Mucosa of descending colon (tissue), 3 donors: ENCODE results near the gene TPI1. TPM values are rescaled to one million over a fixed set of nuclear protein-coding genes. Genes with fewer than 3 reads are reported as not detected.
"Not testable (repeated sequence)": the region's sequence is repeated elsewhere in the genome, so short reads cannot be mapped to it uniquely, and the experiment has no call there.

ENCODE experiments used
- ATAC-seq: fragments of 200-7000 bp; cut with Tn5 transposase; one replicate; pipeline ENCODE4 v1.9.1; 2020; ENCODE audit warnings: mild to moderate bottlenecking, moderate library complexity
- DNase-seq, 3 donors: peaks; one replicate each; pipeline ENCODE4 v3.0.0-alpha.2; 2020
- H3K36me3 ChIP-seq: fragments of 200-600 bp; one replicate; pipeline ENCODE4 v1.8.0; 2021; ENCODE audit warnings: low read depth, mild to moderate bottlenecking
- H3K4me1 ChIP-seq: fragments of 200-600 bp; one replicate; pipeline ENCODE4 v1.8.0; 2021; ENCODE audit warnings: low read depth, mild to moderate bottlenecking
- H3K4me3 ChIP-seq: fragments of 200-600 bp; one replicate; pipeline ENCODE4 v1.8.0; 2021; ENCODE audit warnings: mild to moderate bottlenecking
- H3K9me3 ChIP-seq: fragments of 200-600 bp; one replicate; pipeline ENCODE4 v1.8.0; 2021; ENCODE audit warnings: mild to moderate bottlenecking
- intact Hi-C, 2 donors: fragments of 100-400 bp; cut with DNase I in 1 of 2; cut with micrococcal nuclease in 1 of 2; formaldehyde crosslinking; loops; one replicate each; pipeline versions ENCODE4 v1.11.0 to v1.11.1; 2022; cut with DNase I, micrococcal nuclease
- total RNA-seq, 3 donors: library from RNA; stranded (reverse); fragmentation: NEBNext Ultra II Directional in 2 of 3; extraction: Animal tissue kit (Norgen Biotek cat#: 25700) in 2 of 3; gene quantifications; one replicate each; pipeline versions ENCODE4 v1.2.1 to v1.2.4, GENCODE V29; 2021 to 2023
- TF ChIP-seq, protein P1 (sequence below): fragments of 200-600 bp; IDR thresholded peaks from one replicate; pipeline ENCODE4 v1.8.0; 2022; ENCODE audit warnings: antibody characterized with exemption, mild to moderate bottlenecking
- donor health status: DM: no; HTN: no; CAD: no; lungs with moderate emphysema.
- donor health status: DM: no; HTN: no; CAD: no.
- donor health status: DM: no; HTN: yes; CAD: no.

TPI1 gene
- total RNA-seq, 3 donors from 2014 or later: 408 to 766 (median 700) TPM

- no peaks in the 10 kb centered on the region for H3K36me3 ChIP-seq
- peak; percentile 85 to 89 (median 85) for DNase-seq
- H3K4me3 ChIP-seq: no peak overlapping the region
- ATAC-seq: peak; percentile 82
- TF ChIP-seq, protein P1, sequence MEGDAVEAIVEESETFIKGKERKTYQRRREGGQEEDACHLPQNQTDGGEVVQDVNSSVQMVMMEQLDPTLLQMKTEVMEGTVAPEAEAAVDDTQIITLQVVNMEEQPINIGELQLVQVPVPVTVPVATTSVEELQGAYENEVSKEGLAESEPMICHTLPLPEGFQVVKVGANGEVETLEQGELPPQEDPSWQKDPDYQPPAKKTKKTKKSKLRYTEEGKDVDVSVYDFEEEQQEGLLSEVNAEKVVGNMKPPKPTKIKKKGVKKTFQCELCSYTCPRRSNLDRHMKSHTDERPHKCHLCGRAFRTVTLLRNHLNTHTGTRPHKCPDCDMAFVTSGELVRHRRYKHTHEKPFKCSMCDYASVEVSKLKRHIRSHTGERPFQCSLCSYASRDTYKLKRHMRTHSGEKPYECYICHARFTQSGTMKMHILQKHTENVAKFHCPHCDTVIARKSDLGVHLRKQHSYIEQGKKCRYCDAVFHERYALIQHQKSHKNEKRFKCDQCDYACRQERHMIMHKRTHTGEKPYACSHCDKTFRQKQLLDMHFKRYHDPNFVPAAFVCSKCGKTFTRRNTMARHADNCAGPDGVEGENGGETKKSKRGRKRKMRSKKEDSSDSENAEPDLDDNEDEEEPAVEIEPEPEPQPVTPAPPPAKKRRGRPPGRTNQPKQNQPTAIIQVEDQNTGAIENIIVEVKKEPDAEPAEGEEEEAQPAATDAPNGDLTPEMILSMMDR: no peak
- H3K9me3 ChIP-seq: no peaks in the 10 kb centered on the region
- peaks cover 16% of the 10 kb centered on the region for H3K4me1 ChIP-seq
- intact Hi-C loops: no loop called here
Observed at GRCh38 chr12:6899837-6900519, 32.6 kb downstream of the TPI1 start.

DNA sequence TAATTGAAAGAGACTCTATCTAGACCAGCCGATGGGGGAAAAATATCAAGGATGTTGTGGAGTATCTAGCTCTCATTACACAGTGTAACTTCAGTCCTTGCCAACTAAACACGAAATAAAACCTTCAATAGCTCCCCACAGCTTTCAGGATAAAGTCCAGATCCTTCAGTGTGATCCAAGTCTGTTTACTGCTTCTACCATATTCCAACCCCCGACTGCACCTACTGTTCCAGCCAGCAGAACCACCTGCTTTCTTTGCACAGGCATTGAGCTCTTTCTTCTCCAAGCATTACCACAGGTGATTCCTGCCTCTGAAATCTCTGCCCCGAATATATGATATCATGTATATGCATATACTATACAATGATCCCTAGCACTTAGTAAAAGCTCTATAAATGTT is 35.1 kb downstream of the TPI1 start:
- ATAC-seq (no peak), DNase-seq (no peak)
- TF ChIP-seq, protein P1: no peak
- Histone ChIP-seq H3K4me1 (peaks cover 16% of the 10 kb centered on the region), H3K36me3 (no peaks in the 10 kb centered on the region), H3K4me3 (no peak overlapping the region), H3K9me3 (no peaks in the 10 kb centered on the region)
- intact Hi-C loops: no loop called here

GRCh38 chr12:6903722-6904121 is 36.4 kb downstream of the TPI1 start:
- no peak for DNase-seq
- peaks cover 16% of the 10 kb centered on the region for H3K4me1 ChIP-seq
- no peak overlapping the region for H3K4me3 ChIP-seq
- ATAC-seq: no peak
- H3K9me3 ChIP-seq: no peaks in the 10 kb centered on the region
- intact Hi-C loops: no loop called here
- H3K36me3 ChIP-seq: no peaks in the 10 kb centered on the region
- TF ChIP-seq, protein P1: no peak

GRCh38 chr12:6904280-6905276 is 37.2 kb downstream of the TPI1 start, which contains the start of gene LRRC23:
Gene LRRC23, plus strand, starts transcription at chr12:6904822. Its CDS starts 812 bp downstream, at chr12:6905634.
- Histone ChIP-seq H3K36me3 (no peaks in the 10 kb centered on the region), H3K4me1 (peaks cover 13% of the 10 kb centered on the region), H3K9me3 (no peaks in the 10 kb centered on the region), H3K4me3 (no peak within 1 kb of the TSS)
- DNase-seq (peak; percentile 98 to 100 (median 98)), ATAC-seq (peak; percentile 93)
- intact Hi-C loops: no loop called here
- TF ChIP-seq, protein P1: no peak

DNA sequence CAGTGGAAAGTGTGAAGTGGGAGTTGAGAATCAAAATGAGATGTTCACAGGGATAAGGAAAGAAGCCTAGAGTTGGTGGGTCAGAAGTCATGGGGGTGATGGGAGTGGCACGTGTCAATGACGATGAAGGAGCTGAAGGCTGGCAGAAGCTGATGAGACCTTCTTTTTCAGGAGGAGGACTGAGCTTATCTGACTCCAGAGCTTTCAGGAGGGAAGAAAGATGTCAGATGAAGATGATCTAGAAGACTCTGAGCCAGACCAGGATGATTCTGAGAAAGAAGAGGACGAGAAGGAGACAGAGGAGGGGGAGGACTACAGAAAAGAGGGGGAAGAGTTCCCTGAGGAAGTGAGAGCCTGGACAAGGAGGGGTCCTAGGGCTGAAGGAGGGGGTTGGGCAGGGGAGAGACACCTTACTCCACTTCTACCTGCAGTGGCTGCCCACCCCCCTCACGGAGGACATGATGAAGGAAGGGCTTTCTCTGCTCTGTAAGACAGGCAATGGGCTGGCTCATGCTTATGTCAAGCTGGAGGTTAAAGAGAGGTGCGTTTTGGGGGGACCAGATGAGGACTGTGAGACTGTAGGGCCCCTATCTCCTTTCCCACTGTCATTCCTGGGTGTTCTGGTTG is 38.2 kb downstream of the TPI1 start:
- TF ChIP-seq, protein P1: no peak
- H3K4me3 ChIP-seq: no peak overlapping the region
- peaks cover 3% of the 10 kb centered on the region for H3K4me1 ChIP-seq
- peak in 1 of 3 donors; percentile 35 for DNase-seq
- H3K9me3 ChIP-seq: no peaks in the 10 kb centered on the region
- ATAC-seq: no peak
- intact Hi-C loops: no loop called here
- no peaks in the 10 kb centered on the region for H3K36me3 ChIP-seq

- ATAC-seq, H3K4me3 ChIP-seq, H3K9me3 ChIP-seq, intact Hi-C loops, DNase-seq, H3K4me1 ChIP-seq, H3K36me3 ChIP-seq: not testable (repeated sequence)
Observed at GRCh38 chr12:6908141-6908540, 40.8 kb downstream of the TPI1 start.
